ENCODE measurements around the gene LRP1B.

DNA sequence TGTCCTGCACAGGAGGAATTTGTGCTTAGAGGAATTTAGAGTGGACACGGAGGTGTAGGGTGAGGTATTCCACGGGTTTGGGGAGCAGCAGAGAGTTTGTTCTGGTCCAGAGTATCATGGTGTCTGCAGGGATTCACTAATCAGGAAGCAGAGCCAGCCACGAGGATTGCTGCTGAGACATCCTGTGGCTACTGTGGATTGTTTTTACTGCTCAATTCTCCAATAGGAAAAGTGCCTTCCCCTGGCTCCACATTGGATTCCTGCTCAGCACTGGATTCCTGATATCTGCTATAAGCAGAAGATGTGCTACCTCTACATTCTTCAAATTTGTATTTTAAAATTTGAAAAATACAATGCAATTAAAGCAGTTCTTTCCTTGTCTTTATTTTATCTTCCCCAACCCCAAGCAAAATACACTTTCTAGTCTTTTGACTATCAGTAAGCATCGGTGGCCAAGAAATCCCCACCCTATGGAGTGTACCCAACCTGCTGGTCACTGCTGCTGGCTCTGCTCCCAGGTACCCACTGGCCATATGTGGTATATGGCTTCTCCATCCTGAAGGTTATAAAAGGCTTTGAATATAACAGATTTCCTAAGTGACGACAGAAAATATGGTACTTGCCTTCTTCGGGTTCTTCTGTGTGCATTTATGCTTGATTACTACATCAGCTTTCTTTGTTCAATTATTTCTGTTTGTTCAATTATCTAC lies 1947.6 kb downstream of the LRP1B start:
- TF ChIP-seq PPARA (CRISPR knock-in tag; IDR thresholded peaks at IDR 0.05; ENCODE audit: borderline replicate concordance) (no peak), ISL1 (CRISPR knock-in tag; IDR thresholded peaks at IDR 0.05) (no peak), ZC3H10 (CRISPR knock-in tag; IDR thresholded peaks at IDR 0.05) (no peak), BACH2 (CRISPR knock-in tag; IDR thresholded peaks at IDR 0.05; ENCODE audit: borderline replicate concordance) (no peak), ZNF8 (CRISPR knock-in tag; IDR thresholded peaks at IDR 0.05) (no peak), ARNTL (CRISPR knock-in tag; IDR thresholded peaks at IDR 0.05; ENCODE audit: borderline replicate concordance, low read depth) (no peak), SNAI2 (CRISPR knock-in tag; IDR thresholded peaks at IDR 0.05) (no peak), OSR1 (CRISPR knock-in tag; IDR thresholded peaks at IDR 0.05) (no peak), CREB5 (CRISPR knock-in tag; IDR thresholded peaks at IDR 0.05; ENCODE audit: low read depth) (no peak), TCF4 (CRISPR knock-in tag; IDR thresholded peaks at IDR 0.05; ENCODE audit: borderline replicate concordance) (no peak)
- TF ChIP-seq, protein P1, sequence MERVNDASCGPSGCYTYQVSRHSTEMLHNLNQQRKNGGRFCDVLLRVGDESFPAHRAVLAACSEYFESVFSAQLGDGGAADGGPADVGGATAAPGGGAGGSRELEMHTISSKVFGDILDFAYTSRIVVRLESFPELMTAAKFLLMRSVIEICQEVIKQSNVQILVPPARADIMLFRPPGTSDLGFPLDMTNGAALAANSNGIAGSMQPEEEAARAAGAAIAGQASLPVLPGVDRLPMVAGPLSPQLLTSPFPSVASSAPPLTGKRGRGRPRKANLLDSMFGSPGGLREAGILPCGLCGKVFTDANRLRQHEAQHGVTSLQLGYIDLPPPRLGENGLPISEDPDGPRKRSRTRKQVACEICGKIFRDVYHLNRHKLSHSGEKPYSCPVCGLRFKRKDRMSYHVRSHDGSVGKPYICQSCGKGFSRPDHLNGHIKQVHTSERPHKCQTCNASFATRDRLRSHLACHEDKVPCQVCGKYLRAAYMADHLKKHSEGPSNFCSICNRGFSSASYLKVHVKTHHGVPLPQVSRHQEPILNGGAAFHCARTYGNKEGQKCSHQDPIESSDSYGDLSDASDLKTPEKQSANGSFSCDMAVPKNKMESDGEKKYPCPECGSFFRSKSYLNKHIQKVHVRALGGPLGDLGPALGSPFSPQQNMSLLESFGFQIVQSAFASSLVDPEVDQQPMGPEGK (CRISPR knock-in tag; IDR thresholded peaks at IDR 0.05; ENCODE audit: borderline replicate concordance) = no peak
- TF ChIP-seq, protein P2, sequence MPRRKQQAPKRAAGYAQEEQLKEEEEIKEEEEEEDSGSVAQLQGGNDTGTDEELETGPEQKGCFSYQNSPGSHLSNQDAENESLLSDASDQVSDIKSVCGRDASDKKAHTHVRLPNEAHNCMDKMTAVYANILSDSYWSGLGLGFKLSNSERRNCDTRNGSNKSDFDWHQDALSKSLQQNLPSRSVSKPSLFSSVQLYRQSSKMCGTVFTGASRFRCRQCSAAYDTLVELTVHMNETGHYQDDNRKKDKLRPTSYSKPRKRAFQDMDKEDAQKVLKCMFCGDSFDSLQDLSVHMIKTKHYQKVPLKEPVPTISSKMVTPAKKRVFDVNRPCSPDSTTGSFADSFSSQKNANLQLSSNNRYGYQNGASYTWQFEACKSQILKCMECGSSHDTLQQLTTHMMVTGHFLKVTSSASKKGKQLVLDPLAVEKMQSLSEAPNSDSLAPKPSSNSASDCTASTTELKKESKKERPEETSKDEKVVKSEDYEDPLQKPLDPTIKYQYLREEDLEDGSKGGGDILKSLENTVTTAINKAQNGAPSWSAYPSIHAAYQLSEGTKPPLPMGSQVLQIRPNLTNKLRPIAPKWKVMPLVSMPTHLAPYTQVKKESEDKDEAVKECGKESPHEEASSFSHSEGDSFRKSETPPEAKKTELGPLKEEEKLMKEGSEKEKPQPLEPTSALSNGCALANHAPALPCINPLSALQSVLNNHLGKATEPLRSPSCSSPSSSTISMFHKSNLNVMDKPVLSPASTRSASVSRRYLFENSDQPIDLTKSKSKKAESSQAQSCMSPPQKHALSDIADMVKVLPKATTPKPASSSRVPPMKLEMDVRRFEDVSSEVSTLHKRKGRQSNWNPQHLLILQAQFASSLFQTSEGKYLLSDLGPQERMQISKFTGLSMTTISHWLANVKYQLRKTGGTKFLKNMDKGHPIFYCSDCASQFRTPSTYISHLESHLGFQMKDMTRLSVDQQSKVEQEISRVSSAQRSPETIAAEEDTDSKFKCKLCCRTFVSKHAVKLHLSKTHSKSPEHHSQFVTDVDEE (CRISPR knock-in tag; IDR thresholded peaks at IDR 0.05) = no peak

Data from SK-N-SH treated with all-trans-retinoic acid at 6 μM for 48 hours (cell line).